ENCODE measurements around the gene NEUROG2. TPM values are rescaled to one million over a fixed set of nuclear protein-coding genes. Genes with fewer than 3 reads are reported as not detected.
"Not testable (repeated sequence)": the region's sequence is repeated elsewhere in the genome, so short reads cannot be mapped to it uniquely, and the experiment has no call there.

NEUROG2 gene
- total RNA-seq, 1 donor = not detected

DNA sequence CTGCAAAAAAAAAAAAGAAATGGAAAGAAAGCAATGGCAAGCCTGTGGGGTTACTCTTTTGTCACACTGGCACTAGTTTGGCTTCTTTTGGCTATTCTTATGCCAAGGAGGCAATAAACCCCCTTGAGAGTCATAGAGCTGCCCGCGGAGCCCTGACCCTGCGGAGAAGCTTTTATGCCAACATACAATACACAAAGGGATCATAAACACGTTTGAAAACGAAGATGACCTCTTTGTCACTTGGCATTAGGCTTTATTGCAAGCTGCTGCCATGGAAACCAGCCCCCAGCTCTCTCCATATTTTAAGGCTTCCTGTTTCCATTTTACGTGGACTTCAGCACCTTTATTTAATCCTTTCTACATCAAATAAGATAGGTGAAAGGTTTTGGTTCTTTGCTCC lies 7.6 kb downstream of the NEUROG2 start:
- Histone ChIP-seq H3K4me1 (ENCODE audit: insufficient read depth, low read length) (peaks cover 4% of the 10 kb centered on the region), H2AFZ (ENCODE audit: low read length) (no peak overlapping the region), H3K36me3 (ENCODE audit: insufficient read depth, low read length) (no peaks in the 10 kb centered on the region), H4K20me1 (ENCODE audit: insufficient read depth, low read length) (no peaks in the 10 kb centered on the region), H3K4me2 (ENCODE audit: insufficient read depth, low read length) (no peak overlapping the region), H3K9me3 (ENCODE audit: low read depth, low read length) (no peaks in the 10 kb centered on the region), H3K27ac (ENCODE audit: low read depth, low read length) (no peak overlapping the region), H3K4me3 (ENCODE audit: insufficient read depth, low read length) (no peak overlapping the region), H3K79me2 (ENCODE audit: insufficient read depth, low read length) (no peaks in the 10 kb centered on the region), H3K27me3 (ENCODE audit: insufficient read depth, low read length) (peaks cover 80% of the 10 kb centered on the region)
- DNase-seq (ENCODE audit: insufficient read length, low spot score, missing footprints) = no peak
- TF ChIP-seq, protein P1, sequence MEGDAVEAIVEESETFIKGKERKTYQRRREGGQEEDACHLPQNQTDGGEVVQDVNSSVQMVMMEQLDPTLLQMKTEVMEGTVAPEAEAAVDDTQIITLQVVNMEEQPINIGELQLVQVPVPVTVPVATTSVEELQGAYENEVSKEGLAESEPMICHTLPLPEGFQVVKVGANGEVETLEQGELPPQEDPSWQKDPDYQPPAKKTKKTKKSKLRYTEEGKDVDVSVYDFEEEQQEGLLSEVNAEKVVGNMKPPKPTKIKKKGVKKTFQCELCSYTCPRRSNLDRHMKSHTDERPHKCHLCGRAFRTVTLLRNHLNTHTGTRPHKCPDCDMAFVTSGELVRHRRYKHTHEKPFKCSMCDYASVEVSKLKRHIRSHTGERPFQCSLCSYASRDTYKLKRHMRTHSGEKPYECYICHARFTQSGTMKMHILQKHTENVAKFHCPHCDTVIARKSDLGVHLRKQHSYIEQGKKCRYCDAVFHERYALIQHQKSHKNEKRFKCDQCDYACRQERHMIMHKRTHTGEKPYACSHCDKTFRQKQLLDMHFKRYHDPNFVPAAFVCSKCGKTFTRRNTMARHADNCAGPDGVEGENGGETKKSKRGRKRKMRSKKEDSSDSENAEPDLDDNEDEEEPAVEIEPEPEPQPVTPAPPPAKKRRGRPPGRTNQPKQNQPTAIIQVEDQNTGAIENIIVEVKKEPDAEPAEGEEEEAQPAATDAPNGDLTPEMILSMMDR (IDR thresholded peaks at IDR 0.05; ENCODE audit: extremely low read depth, low read depth, low read length) = no peak

DNA sequence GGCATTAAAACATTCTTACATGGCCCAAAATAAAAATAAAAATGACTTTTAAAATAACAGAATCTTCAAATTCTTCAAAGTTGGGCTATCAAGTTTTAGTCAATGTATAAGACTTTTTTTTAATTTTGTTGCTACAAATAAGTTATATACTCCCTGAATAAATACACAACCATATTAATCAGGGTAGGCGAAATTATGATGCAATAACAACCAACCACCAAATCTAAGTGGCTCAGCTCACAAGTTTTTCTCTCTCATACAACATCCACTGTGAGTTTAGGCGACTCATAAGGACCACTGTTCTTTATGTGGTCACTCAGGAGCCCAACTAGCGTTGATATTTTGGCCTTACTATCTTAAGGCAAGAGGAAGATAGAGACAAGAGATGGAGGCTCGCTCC lies 11.2 kb downstream of the NEUROG2 start:
- Histone ChIP-seq H3K27ac (ENCODE audit: low read depth, low read length) (no peak overlapping the region), H3K4me1 (ENCODE audit: insufficient read depth, low read length) (peaks cover 3% of the 10 kb centered on the region), H3K4me3 (ENCODE audit: insufficient read depth, low read length) (no peak overlapping the region), H3K36me3 (ENCODE audit: insufficient read depth, low read length) (no peaks in the 10 kb centered on the region), H3K4me2 (ENCODE audit: insufficient read depth, low read length) (no peak overlapping the region), H3K9me3 (ENCODE audit: low read depth, low read length) (no peaks in the 10 kb centered on the region), H2AFZ (ENCODE audit: low read length) (no peak overlapping the region), H4K20me1 (ENCODE audit: insufficient read depth, low read length) (no peaks in the 10 kb centered on the region), H3K27me3 (ENCODE audit: insufficient read depth, low read length) (peaks cover 71% of the 10 kb centered on the region), H3K79me2 (ENCODE audit: insufficient read depth, low read length) (no peaks in the 10 kb centered on the region)
- DNase-seq (ENCODE audit: insufficient read length, low spot score, missing footprints) = no peak
- TF ChIP-seq, protein P1 (IDR thresholded peaks at IDR 0.05; ENCODE audit: extremely low read depth, low read depth, low read length) = no peak

GRCh38 chr4:112502871-112503270 lies 13.1 kb downstream of the NEUROG2 start:
- DNase-seq (ENCODE audit: insufficient read length, low spot score, missing footprints) = no peak
- Histone ChIP-seq H3K4me1 (ENCODE audit: insufficient read depth, low read length) (no peaks in the 10 kb centered on the region), H3K9me3 (ENCODE audit: low read depth, low read length) (no peaks in the 10 kb centered on the region), H3K36me3 (ENCODE audit: insufficient read depth, low read length) (no peaks in the 10 kb centered on the region), H3K79me2 (ENCODE audit: insufficient read depth, low read length) (no peaks in the 10 kb centered on the region), H3K27ac (ENCODE audit: low read depth, low read length) (no peak overlapping the region), H3K4me3 (ENCODE audit: insufficient read depth, low read length) (no peak overlapping the region), H3K27me3 (ENCODE audit: insufficient read depth, low read length) (peaks cover 52% of the 10 kb centered on the region), H4K20me1 (ENCODE audit: insufficient read depth, low read length) (no peaks in the 10 kb centered on the region), H2AFZ (ENCODE audit: low read length) (no peak overlapping the region), H3K4me2 (ENCODE audit: insufficient read depth, low read length) (no peak overlapping the region)
- TF ChIP-seq, protein P1 (IDR thresholded peaks at IDR 0.05; ENCODE audit: extremely low read depth, low read depth, low read length) = no peak

GRCh38 chr4:112492321-112492720 lies 23.7 kb downstream of the NEUROG2 start:
- Histone ChIP-seq H3K79me2 (ENCODE audit: insufficient read depth, low read length) (no peaks in the 10 kb centered on the region), H3K4me2 (ENCODE audit: insufficient read depth, low read length) (no peak overlapping the region), H3K27ac (ENCODE audit: low read depth, low read length) (no peak overlapping the region), H4K20me1 (ENCODE audit: insufficient read depth, low read length) (no peaks in the 10 kb centered on the region), H2AFZ (ENCODE audit: low read length) (no peak overlapping the region), H3K4me3 (ENCODE audit: insufficient read depth, low read length) (no peak overlapping the region), H3K4me1 (ENCODE audit: insufficient read depth, low read length) (no peaks in the 10 kb centered on the region), H3K36me3 (ENCODE audit: insufficient read depth, low read length) (no peaks in the 10 kb centered on the region), H3K27me3 (ENCODE audit: insufficient read depth, low read length) (peaks cover 3% of the 10 kb centered on the region), H3K9me3 (ENCODE audit: low read depth, low read length) (peaks cover 2% of the 10 kb centered on the region)
- no peak for DNase-seq (ENCODE audit: insufficient read length, low spot score, missing footprints)
- TF ChIP-seq, protein P1 (IDR thresholded peaks at IDR 0.05; ENCODE audit: extremely low read depth, low read depth, low read length) = no peak

DNA sequence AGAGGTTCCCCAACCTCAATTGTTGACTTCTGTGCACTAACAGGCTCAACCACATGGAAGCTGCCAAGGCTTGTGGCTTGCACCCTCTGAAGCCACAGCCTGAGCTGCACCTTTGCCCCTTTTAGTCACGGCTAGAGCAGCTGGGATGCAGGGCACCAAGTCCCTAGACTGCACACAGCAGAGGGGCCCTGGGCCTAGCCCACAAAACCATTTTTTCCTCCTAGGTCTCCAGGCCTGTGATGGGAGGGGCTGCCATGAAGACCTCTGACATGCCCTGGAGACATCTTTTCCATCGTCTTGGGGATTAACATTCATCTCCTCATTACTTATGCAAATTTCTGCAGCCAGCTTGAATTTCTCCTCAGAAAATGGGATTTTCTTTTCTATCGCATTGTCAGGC lies 25.2 kb downstream of the NEUROG2 start:
- H3K4me3 ChIP-seq (ENCODE audit: insufficient read depth, low read length); H3K79me2 ChIP-seq (ENCODE audit: insufficient read depth, low read length); H3K27me3 ChIP-seq (ENCODE audit: insufficient read depth, low read length); DNase-seq (ENCODE audit: insufficient read length, low spot score, missing footprints); H3K36me3 ChIP-seq (ENCODE audit: insufficient read depth, low read length); H3K4me2 ChIP-seq (ENCODE audit: insufficient read depth, low read length); H2AFZ ChIP-seq (ENCODE audit: low read length); H3K9me3 ChIP-seq (ENCODE audit: low read depth, low read length); H3K4me1 ChIP-seq (ENCODE audit: insufficient read depth, low read length); H3K27ac ChIP-seq (ENCODE audit: low read depth, low read length); H4K20me1 ChIP-seq (ENCODE audit: insufficient read depth, low read length): not testable (repeated sequence)
